ENCODE data around the gene SENP7.

Gene SENP7

GRCh38 chr3:101512396-101512645 lies 691 bp downstream of the SENP7 start:
- TF ChIP-seq TCF4 (CRISPR knock-in tag; IDR thresholded peaks at IDR 0.05; ENCODE audit: borderline replicate concordance) (no peak), SNAI2 (CRISPR knock-in tag; IDR thresholded peaks at IDR 0.05) (no peak), PPARA (CRISPR knock-in tag; IDR thresholded peaks at IDR 0.05; ENCODE audit: borderline replicate concordance) (no peak), ZFP3 (CRISPR knock-in tag; IDR thresholded peaks at IDR 0.05) (no peak), TOX (CRISPR knock-in tag; IDR thresholded peaks at IDR 0.05; ENCODE audit: borderline replicate concordance) (no peak), ZNF8 (CRISPR knock-in tag; IDR thresholded peaks at IDR 0.05) (no peak)
- peak; percentile 61 for ATAC-seq

DNA sequence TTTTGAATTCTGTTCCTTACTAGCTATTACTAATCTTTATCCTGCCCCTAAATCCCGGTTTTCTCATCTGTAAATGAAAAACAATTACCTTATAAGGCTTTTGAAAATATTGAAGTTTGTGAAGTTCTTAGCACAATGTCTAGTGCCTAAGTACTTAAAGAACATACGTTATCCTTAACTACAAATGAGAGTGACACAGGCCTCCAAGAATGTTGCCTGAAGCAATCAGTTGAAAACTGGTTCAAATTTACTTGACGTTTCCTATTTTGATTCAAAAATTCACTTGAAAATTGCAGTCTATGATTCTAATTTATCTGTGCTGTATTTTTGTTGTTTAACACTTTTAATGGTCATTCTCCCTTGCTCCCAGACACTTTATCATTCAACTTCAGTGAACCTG lies 3.2 kb downstream of the SENP7 start:
- ATAC-seq, result no peak
- no peak for TF ChIP-seq BACH2 (CRISPR knock-in tag; IDR thresholded peaks at IDR 0.05; ENCODE audit: borderline replicate concordance)
- no peak for TF ChIP-seq TCF4 (CRISPR knock-in tag; IDR thresholded peaks at IDR 0.05; ENCODE audit: borderline replicate concordance)
- no peak for TF ChIP-seq ZFP30 (CRISPR knock-in tag; IDR thresholded peaks at IDR 0.05)
- no peak for TF ChIP-seq ZNF8 (CRISPR knock-in tag; IDR thresholded peaks at IDR 0.05)
- TF ChIP-seq CREB5 (CRISPR knock-in tag; IDR thresholded peaks at IDR 0.05; ENCODE audit: low read depth), result no peak
- TF ChIP-seq SNAI2 (CRISPR knock-in tag; IDR thresholded peaks at IDR 0.05), result no peak
- no peak for TF ChIP-seq CSRNP3 (CRISPR knock-in tag; IDR thresholded peaks at IDR 0.05)
- no peak for TF ChIP-seq PPARA (CRISPR knock-in tag; IDR thresholded peaks at IDR 0.05; ENCODE audit: borderline replicate concordance)
- TF ChIP-seq TOX (CRISPR knock-in tag; IDR thresholded peaks at IDR 0.05; ENCODE audit: borderline replicate concordance), result no peak
- TF ChIP-seq POU6F1 (CRISPR knock-in tag; IDR thresholded peaks at IDR 0.05; ENCODE audit: borderline replicate concordance, low read depth), result no peak
- TF ChIP-seq ZFP3 (CRISPR knock-in tag; IDR thresholded peaks at IDR 0.05), result no peak
- no peak for TF ChIP-seq CSDC2 (CRISPR knock-in tag; IDR thresholded peaks at IDR 0.05)
- TF ChIP-seq, protein P1, sequence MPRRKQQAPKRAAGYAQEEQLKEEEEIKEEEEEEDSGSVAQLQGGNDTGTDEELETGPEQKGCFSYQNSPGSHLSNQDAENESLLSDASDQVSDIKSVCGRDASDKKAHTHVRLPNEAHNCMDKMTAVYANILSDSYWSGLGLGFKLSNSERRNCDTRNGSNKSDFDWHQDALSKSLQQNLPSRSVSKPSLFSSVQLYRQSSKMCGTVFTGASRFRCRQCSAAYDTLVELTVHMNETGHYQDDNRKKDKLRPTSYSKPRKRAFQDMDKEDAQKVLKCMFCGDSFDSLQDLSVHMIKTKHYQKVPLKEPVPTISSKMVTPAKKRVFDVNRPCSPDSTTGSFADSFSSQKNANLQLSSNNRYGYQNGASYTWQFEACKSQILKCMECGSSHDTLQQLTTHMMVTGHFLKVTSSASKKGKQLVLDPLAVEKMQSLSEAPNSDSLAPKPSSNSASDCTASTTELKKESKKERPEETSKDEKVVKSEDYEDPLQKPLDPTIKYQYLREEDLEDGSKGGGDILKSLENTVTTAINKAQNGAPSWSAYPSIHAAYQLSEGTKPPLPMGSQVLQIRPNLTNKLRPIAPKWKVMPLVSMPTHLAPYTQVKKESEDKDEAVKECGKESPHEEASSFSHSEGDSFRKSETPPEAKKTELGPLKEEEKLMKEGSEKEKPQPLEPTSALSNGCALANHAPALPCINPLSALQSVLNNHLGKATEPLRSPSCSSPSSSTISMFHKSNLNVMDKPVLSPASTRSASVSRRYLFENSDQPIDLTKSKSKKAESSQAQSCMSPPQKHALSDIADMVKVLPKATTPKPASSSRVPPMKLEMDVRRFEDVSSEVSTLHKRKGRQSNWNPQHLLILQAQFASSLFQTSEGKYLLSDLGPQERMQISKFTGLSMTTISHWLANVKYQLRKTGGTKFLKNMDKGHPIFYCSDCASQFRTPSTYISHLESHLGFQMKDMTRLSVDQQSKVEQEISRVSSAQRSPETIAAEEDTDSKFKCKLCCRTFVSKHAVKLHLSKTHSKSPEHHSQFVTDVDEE (CRISPR knock-in tag; IDR thresholded peaks at IDR 0.05), result no peak
- no peak for TF ChIP-seq RARB (CRISPR knock-in tag; IDR thresholded peaks at IDR 0.05)
- TF ChIP-seq ESRRG (CRISPR knock-in tag; IDR thresholded peaks at IDR 0.05), result no peak
- no peak for TF ChIP-seq ARNTL (CRISPR knock-in tag; IDR thresholded peaks at IDR 0.05; ENCODE audit: borderline replicate concordance, low read depth)

- TF ChIP-seq ZNF565 (CRISPR knock-in tag; conservative IDR thresholded peaks at IDR 0.05; ENCODE audit: low read depth), result no peak
- no peak for TF ChIP-seq GLIS3 (CRISPR knock-in tag; IDR thresholded peaks at IDR 0.05)
- no peak for TF ChIP-seq ESRRG (CRISPR knock-in tag; IDR thresholded peaks at IDR 0.05)
- TF ChIP-seq RARB (CRISPR knock-in tag; IDR thresholded peaks at IDR 0.05), result no peak
- no peak for TF ChIP-seq BACH2 (CRISPR knock-in tag; IDR thresholded peaks at IDR 0.05; ENCODE audit: borderline replicate concordance)
- no peak for TF ChIP-seq OSR1 (CRISPR knock-in tag; IDR thresholded peaks at IDR 0.05)
- no peak for TF ChIP-seq POU6F1 (CRISPR knock-in tag; IDR thresholded peaks at IDR 0.05; ENCODE audit: borderline replicate concordance, low read depth)
- no peak for TF ChIP-seq CSRNP3 (CRISPR knock-in tag; IDR thresholded peaks at IDR 0.05)
- TF ChIP-seq ZNF70 (CRISPR knock-in tag; IDR thresholded peaks at IDR 0.05), result no peak
- TF ChIP-seq SNAI2 (CRISPR knock-in tag; IDR thresholded peaks at IDR 0.05), result no peak
- no peak for TF ChIP-seq CREB5 (CRISPR knock-in tag; IDR thresholded peaks at IDR 0.05; ENCODE audit: low read depth)
- no peak for TF ChIP-seq ISL1 (CRISPR knock-in tag; IDR thresholded peaks at IDR 0.05)
- TF ChIP-seq ZFP3 (CRISPR knock-in tag; IDR thresholded peaks at IDR 0.05), result no peak
- no peak for TF ChIP-seq TOX (CRISPR knock-in tag; IDR thresholded peaks at IDR 0.05; ENCODE audit: borderline replicate concordance)
- TF ChIP-seq ARNTL (CRISPR knock-in tag; IDR thresholded peaks at IDR 0.05; ENCODE audit: borderline replicate concordance, low read depth), result no peak
- TF ChIP-seq, protein P1 (CRISPR knock-in tag; IDR thresholded peaks at IDR 0.05), result no peak
- TF ChIP-seq TCF4 (CRISPR knock-in tag; IDR thresholded peaks at IDR 0.05; ENCODE audit: borderline replicate concordance), result no peak
- no peak for ATAC-seq
Observed at GRCh38 chr3:101509281-101509680, 3.7 kb downstream of the SENP7 start.

Measured in SK-N-SH treated with all-trans-retinoic acid at 6 μM for 48 hours (cell line).